GM12873 (cell line): ENCODE data around the gene LCP2.
A peak's percentile ranks its signal among the peaks of the same experiment; 100 is the strongest.

Experiments
- CTCF ChIP-seq: IDR thresholded peaks from 2 replicates; pipeline ENCODE4 v1.5.1; 2012; ENCODE audit warnings: low read depth, mild to moderate bottlenecking, moderate library complexity, low read length, control low read depth; ENCODE audit not compliant: insufficient read depth; ENCODE audit errors: missing control alignments

LCP2 gene

DNA sequence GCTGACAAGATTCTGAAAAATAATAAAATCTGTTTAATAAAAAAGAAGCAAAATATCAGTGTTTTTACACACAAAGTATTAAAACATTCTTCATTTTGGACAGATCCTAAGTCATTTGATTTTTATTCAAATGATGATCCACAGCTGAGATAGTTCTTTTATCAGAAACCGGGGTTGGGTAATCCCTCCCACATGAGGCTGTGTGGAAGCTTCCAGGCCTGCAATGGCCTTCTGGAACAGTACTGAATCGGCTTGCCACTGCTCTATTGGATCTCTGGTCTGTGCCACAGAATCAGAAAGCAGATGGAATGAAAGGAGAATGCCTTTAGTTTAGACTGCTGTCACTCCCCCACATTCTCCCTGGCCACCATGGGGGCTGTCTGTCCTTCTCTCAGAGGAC, 70.9 kb downstream of the LCP2 start:
- no peak for TF ChIP-seq CTCF

DNA sequence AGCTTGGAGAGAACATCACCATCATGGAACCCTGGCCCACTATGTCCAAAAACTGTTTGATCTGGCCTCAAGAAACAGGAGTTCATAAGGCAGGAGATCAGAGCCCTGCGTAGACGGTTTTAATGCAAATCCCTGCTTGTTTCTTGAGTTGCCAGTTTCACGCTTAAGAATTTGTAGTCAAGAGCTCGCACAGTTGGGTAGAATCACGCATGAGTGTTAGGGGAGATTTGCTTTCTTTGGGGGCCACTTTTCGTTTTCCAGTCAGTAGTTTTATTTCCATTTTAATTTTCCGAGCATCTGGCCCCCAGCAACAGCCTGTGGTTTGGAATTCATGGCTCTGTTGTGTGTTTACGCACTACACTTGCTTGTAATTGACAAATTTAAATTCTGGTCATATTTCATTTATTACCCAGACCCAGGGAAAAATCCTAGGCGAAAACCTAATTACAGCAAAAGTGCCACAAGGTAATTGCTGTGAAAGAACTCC, 71.4 kb downstream of the LCP2 start:
- no peak for TF ChIP-seq CTCF

GRCh38 chr5:170225326-170226128, 72.0 kb downstream of the LCP2 start:
- TF ChIP-seq CTCF = peak; percentile 74

DNA sequence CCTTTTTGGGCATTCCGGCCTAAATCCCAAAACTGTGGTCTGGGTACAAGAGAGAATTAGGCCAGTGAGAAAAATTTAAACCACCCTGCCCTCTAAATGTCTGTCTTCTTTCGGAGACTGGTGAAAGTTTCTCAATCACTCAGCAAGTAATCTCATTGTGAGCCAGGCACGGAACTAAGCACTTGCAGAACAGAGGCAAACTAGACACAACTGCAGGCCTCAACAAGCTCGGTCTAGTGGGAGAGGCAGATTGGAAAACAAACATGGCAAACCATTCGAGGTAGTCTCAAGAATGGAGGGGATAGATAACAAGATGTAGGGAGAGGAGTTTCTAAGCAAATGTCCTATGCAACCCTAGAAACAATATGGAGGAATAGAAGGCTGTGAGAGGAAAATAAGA, 73.7 kb downstream of the LCP2 start:
- TF ChIP-seq CTCF = no peak

DNA sequence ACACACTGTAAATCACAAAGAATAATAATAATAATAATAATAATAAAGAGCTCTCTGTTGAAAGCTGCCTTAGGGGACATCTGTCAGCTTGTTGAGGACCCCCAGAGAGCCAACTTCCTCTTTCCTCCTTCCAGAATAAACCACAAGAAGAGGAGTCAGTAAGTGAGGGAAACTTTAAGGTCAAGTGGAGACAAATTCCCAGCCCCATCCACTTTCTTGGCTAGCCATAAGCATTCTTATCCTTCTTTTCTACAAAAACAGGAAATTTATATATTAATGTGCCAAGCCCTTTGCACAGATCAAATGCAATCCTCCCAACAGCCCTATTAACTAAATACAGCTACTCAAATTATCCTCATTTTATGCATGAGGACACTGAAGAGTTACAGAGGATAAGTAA, 74.2 kb downstream of the LCP2 start:
- TF ChIP-seq CTCF = no peak

GRCh38 chr5:170221327-170221741, 76.2 kb downstream of the LCP2 start:
- TF ChIP-seq CTCF = peak; percentile 12

GRCh38 chr5:170220191-170220590, 77.4 kb downstream of the LCP2 start:
- no peak for TF ChIP-seq CTCF
